Thyroid gland (tissue), 4 donors: ENCODE data around the gene RNU6-8. TPM values are rescaled to one million over a fixed set of nuclear protein-coding genes. Genes with fewer than 3 reads are reported as not detected.

Experiments
- DNase-seq, 2 donors: peaks; one replicate each; pipeline ENCODE4 v3.0.0-alpha.2; 2019
- H3K27ac ChIP-seq, 3 donors: fragments of 200-600 bp; sonication (generic); 1 replicate in 2 of 3; 2 replicates in 1 of 3; pipeline ENCODE4 v1.5.1; 2016 to 2019; ENCODE audit warnings: mild to moderate bottlenecking in 1 of 3, moderate library complexity in 1 of 3
- H3K27me3 ChIP-seq: fragments of 200-600 bp; sonication (generic); one replicate; pipeline ENCODE4 v1.5.1; 2019
- H3K36me3 ChIP-seq, 2 donors: fragments of 200-600 bp; sonication (generic); one replicate each; pipeline ENCODE4 v1.5.1; 2016 to 2019
- H3K4me1 ChIP-seq, 2 donors: fragments of 200-600 bp; sonication (generic); one replicate each; pipeline ENCODE4 v1.5.1; 2017 to 2019
- H3K4me3 ChIP-seq, 3 donors: fragments of 200-600 bp; sonication (generic); replicated peaks in 1 of 3; 1 replicate in 2 of 3; 2 replicates in 1 of 3; pipeline ENCODE4 v1.5.1; 2016; ENCODE audit warnings: mild to moderate bottlenecking in 1 of 3
- H3K9me3 ChIP-seq: fragments of 200-600 bp; sonication (generic); one replicate; pipeline ENCODE4 v1.5.1; 2017
- CTCF ChIP-seq, 6 experiments: fragments of 200-600 bp in 3 of 6; fragments of 450-650 bp in 3 of 6; sonication (generic) in 3 of 6; IDR thresholded peaks; one replicate each; pipeline ENCODE4 v1.5.1; 2016 to 2019; ENCODE audit warnings: antibody characterized with exemption in 6 of 6, mild to moderate bottlenecking in 2 of 6, inconsistent platforms in 1 of 6, moderate library complexity in 1 of 6
- POLR2A ChIP-seq, 2 donors: fragments of 450-650 bp; IDR thresholded peaks; one replicate each; pipeline ENCODE4 v1.6.1; 2017; ENCODE audit warnings: antibody characterized with exemption in 2 of 2, mild to moderate bottlenecking in 2 of 2, moderate library complexity in 1 of 2
- WGBS, 2 donors: methylation state at CpG; one replicate each; pipeline ENCODE4 v1.1.5; 2017; 5-methylcytosine and 5-hydroxymethylcytosine counted together
- intact Hi-C: fragments of 100-400 bp; cut with DNase I; formaldehyde crosslinking; loops from one replicate; pipeline ENCODE4 v1.15.1; 2023
- total RNA-seq, 4 donors: library from RNA; depleted of rRNA; stranded (reverse); fragments of >200 nt; gene quantifications; one replicate each; pipeline ENCODE4 v1.2.3, GENCODE V29; 2016

The RNU6-8 gene
- total RNA-seq, 4 donors from 2014 or later, result not detected

GRCh38 chr14:32197919-32198318 is 5.2 kb downstream of the RNU6-8 start:
- Histone ChIP-seq H3K27ac (no peak overlapping the region), H3K4me1 (peaks cover 0 to 8% of the 10 kb centered on the region in 2 donors), H3K36me3 (no peaks in the 10 kb centered on the region), H3K9me3 (no peaks in the 10 kb centered on the region), H3K4me3 (no peak overlapping the region), H3K27me3 (no peaks in the 10 kb centered on the region)
- TF ChIP-seq POLR2A (IDR thresholded peaks at IDR 0.05), result no peak
- TF ChIP-seq CTCF (IDR thresholded peaks at IDR 0.05), result no peak
- no peak for DNase-seq
- WGBS, 2 donors, result 75 to 86% methylated on average over 1 of the region's 1 CpG
- intact Hi-C loops, result no loop called here

- WGBS, 2 donors, result 66 to 72% methylated on average over 1 of the region's 1 CpG
- H3K36me3 ChIP-seq, result no peaks in the 10 kb centered on the region
- H3K4me3 ChIP-seq, result no peak overlapping the region
- no peak for DNase-seq
- TF ChIP-seq CTCF (IDR thresholded peaks at IDR 0.05) (no peak), POLR2A (IDR thresholded peaks at IDR 0.05) (no peak)
- no peaks in the 10 kb centered on the region for H3K27me3 ChIP-seq
- no peak overlapping the region for H3K27ac ChIP-seq
- H3K4me1 ChIP-seq, result no peaks in the 10 kb centered on the region
- H3K9me3 ChIP-seq, result no peaks in the 10 kb centered on the region
- intact Hi-C loops, result no loop called here
These were observed 7.4 kb downstream of the RNU6-8 start for GRCh38 chr14:32195636-32196035.

DNA sequence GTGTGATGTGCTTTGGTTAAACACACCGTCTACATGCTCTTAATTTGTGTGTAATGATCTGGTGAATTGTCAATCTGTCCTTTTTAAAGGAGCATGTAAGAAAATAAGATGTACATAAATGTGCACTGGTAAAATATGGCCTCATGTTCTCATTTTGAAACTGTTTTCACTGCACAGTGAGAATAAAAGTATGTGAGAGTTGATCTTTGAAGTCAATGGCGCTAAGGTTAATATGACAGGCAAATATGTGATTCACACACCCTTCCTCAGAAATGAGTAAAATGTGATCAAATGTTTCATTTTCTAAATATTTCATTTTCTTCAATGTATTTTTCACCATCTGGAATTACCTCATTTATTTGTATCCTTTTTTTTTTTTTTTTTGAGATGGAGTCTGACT is 9.5 kb downstream of the RNU6-8 start:
- H3K27ac ChIP-seq, result no peak overlapping the region
- 88 to 90% methylated on average over 2 of the region's 2 CpGs for WGBS, 2 donors
- intact Hi-C loops, result no loop called here

GRCh38 chr14:32192712-32193373 is 10.2 kb downstream of the RNU6-8 start:
- WGBS, 2 donors, result 80 to 82% methylated on average over 2 of the region's 2 CpGs
- Histone ChIP-seq H3K27ac (no peak overlapping the region), H3K9me3 (no peaks in the 10 kb centered on the region), H3K27me3 (no peaks in the 10 kb centered on the region), H3K36me3 (no peaks in the 10 kb centered on the region), H3K4me3 (no peak overlapping the region), H3K4me1 (no peaks in the 10 kb centered on the region)
- DNase-seq, result no peak
- intact Hi-C loops, result no loop called here
- no peak for TF ChIP-seq POLR2A (IDR thresholded peaks at IDR 0.05)
- no peak for TF ChIP-seq CTCF (IDR thresholded peaks at IDR 0.05)

More for the DNA sequence above, 9.5 kb downstream of the RNU6-8 start:
- no peaks in the 10 kb centered on the region for H3K27me3 ChIP-seq
- no peak for DNase-seq
- no peaks in the 10 kb centered on the region for H3K36me3 ChIP-seq
- H3K9me3 ChIP-seq, result no peaks in the 10 kb centered on the region
- TF ChIP-seq CTCF (IDR thresholded peaks at IDR 0.05) (no peak), POLR2A (IDR thresholded peaks at IDR 0.05) (no peak)
- H3K4me3 ChIP-seq, result no peak overlapping the region
- no peaks in the 10 kb centered on the region for H3K4me1 ChIP-seq

DNA sequence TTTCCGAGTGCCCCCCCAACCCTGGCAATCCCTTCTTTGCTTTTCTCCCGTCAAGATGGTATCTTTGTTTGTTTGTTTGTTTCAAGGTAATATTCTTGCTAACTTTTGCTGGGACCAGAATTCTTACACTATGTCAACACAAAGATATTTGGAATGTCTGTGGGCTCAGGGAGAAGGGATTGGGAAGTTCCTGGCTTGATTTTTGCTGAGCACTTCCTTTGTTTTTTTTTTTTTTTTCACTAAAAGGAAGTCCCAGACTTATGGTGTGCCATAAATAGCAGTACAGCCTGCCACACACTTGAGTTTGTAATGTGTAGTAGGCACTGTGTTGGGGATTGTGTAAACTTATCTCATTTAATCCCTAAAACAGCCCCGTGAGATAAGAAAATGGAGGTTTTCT is 12.4 kb downstream of the RNU6-8 start:
- no peaks in the 10 kb centered on the region for H3K9me3 ChIP-seq
- H3K27me3 ChIP-seq, result no peaks in the 10 kb centered on the region
- no peak overlapping the region for H3K27ac ChIP-seq
- H3K36me3 ChIP-seq, result no peaks in the 10 kb centered on the region
- no peak overlapping the region for H3K4me3 ChIP-seq
- no peaks in the 10 kb centered on the region for H3K4me1 ChIP-seq
- TF ChIP-seq CTCF (IDR thresholded peaks at IDR 0.05), result no peak
- no peak for TF ChIP-seq POLR2A (IDR thresholded peaks at IDR 0.05)
- DNase-seq, result no peak
- WGBS, 2 donors, result 65 to 67% methylated on average over 3 of the region's 3 CpGs
- intact Hi-C loops, result no loop called here
